ENCODE measurements around the gene IL37. TPM values are rescaled to one million over a fixed set of nuclear protein-coding genes. Genes with fewer than 3 reads are reported as not detected.
"Not testable (repeated sequence)": the region's sequence is repeated elsewhere in the genome, so short reads cannot be mapped to it uniquely, and the experiment has no call there.

IL37 gene
- total RNA-seq, 4 donors from 2014 or later, result 1.1 to 2.6 TPM; not detected in 2

DNA sequence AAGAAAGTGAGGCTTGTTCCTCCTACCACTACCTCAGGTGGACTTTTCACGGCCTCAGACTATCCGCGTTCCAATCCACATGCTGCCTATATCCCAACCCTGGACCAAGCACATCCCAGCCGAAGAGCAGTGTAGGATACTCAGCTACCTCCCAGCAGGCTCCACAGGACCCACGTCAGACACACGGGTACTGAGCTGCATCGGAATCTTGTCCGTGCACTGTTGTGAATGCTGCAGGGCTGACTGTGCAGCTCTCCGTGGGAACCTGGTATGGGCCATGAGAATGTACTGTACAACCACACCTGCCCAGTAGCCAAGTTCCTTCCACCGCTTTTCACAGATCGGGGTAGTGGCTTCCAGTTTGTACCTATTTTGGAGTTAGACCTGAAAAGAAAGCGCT lies 22.3 kb downstream of the IL37 start:
- no peak for DNase-seq
- intact Hi-C loops (cut with DNase I; ENCODE audit: low total_unique reads) (no loop called here), in situ Hi-C loops (cut with MboI; ENCODE audit: low pct_ligation_motif_present in 1 of 4, low pct_unique_long_range_greater_than_20kb in 1 of 4, low sequenced_read_pairs in 3 of 4) (loop anchor here in 1 of 4 donors (25.0 kb wide), 1 partner anchor 321 kb away; no protein-coding TSS in a partner anchor)
- TF ChIP-seq EP300 (IDR thresholded peaks at IDR 0.05; ENCODE audit: low read depth) (no peak), POLR2A (IDR thresholded peaks at IDR 0.05) (no peak), POLR2AphosphoS5 (IDR thresholded peaks at IDR 0.05) (no peak)
- TF ChIP-seq, protein P1, sequence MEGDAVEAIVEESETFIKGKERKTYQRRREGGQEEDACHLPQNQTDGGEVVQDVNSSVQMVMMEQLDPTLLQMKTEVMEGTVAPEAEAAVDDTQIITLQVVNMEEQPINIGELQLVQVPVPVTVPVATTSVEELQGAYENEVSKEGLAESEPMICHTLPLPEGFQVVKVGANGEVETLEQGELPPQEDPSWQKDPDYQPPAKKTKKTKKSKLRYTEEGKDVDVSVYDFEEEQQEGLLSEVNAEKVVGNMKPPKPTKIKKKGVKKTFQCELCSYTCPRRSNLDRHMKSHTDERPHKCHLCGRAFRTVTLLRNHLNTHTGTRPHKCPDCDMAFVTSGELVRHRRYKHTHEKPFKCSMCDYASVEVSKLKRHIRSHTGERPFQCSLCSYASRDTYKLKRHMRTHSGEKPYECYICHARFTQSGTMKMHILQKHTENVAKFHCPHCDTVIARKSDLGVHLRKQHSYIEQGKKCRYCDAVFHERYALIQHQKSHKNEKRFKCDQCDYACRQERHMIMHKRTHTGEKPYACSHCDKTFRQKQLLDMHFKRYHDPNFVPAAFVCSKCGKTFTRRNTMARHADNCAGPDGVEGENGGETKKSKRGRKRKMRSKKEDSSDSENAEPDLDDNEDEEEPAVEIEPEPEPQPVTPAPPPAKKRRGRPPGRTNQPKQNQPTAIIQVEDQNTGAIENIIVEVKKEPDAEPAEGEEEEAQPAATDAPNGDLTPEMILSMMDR (IDR thresholded peaks at IDR 0.05), result no peak
- Histone ChIP-seq H3K4me3 (no peak overlapping the region), H3K36me3 (no peaks in the 10 kb centered on the region), H3K27me3 (no peaks in the 10 kb centered on the region), H3K27ac (no peak overlapping the region), H3K9me3 (no peaks in the 10 kb centered on the region), H3K4me1 (no peaks in the 10 kb centered on the region)
- 92% methylated on average over 12 of the region's 12 CpGs; no CpG with 5 or more reads in 1 of the 2 donors for WGBS, 2 donors (ENCODE audit: low coverage in 1 of 2)

DNA sequence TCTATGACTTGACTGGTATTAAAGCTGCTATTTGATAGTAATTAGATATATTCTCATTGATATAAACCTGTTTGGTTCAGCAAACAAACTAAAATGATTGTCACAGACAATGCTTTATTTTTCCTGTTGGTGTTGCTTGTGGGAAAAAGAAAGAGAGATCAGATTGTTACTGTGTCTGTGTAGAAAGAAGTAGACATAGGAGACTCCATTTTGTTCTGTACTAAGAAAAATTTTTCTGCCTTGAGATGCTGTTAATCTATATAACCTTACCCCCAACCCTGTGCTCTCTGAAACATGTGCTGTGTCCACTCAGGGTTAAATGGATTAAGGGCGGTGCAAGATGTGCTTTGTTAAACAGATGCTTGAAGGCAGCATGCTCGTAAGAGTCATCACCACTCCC lies 23.2 kb downstream of the IL37 start:
- H3K27ac ChIP-seq; DNase-seq; H3K4me1 ChIP-seq; intact Hi-C loops (cut with DNase I; ENCODE audit: low total_unique reads); H3K9me3 ChIP-seq; H3K27me3 ChIP-seq; H3K36me3 ChIP-seq; H3K4me3 ChIP-seq: not testable (repeated sequence)
- whole genome bisulfite sequencing, 2 donors (ENCODE audit: low coverage in 1 of 2), result 45% methylated on average over 2 of the region's 2 CpGs; no CpG with 5 or more reads in 1 of the 2 donors
- in situ Hi-C loops (cut with MboI; ENCODE audit: low pct_ligation_motif_present in 1 of 4, low pct_unique_long_range_greater_than_20kb in 1 of 4, low sequenced_read_pairs in 3 of 4), result loop anchor here in 1 of 4 donors (25.0 kb wide), 1 partner anchor 322 kb away; no protein-coding TSS in a partner anchor

DNA sequence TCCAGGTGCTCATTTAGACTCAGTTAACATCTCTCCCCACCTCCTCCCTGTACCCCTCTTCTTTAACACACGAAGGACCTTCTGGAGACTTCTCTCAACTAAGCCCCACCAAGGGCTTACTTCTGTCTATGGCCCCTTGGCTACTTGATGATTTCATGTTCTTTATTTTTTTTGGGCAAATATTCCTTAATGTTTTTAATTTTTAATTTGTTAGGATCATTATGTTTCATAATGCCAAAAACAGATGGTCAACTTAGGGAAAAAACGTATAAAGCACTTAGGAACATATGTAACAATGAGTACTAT lies 25.9 kb downstream of the IL37 start:
- DNase-seq, result no peak
- Histone ChIP-seq H3K4me1 (peaks cover 0 to 12% (median 4%) of the 10 kb centered on the region in 4 donors), H3K9me3 (no peaks in the 10 kb centered on the region), H3K4me3 (no peak overlapping the region), H3K27me3 (no peaks in the 10 kb centered on the region), H3K27ac (no peak overlapping the region), H3K36me3 (no peaks in the 10 kb centered on the region)
- intact Hi-C loops (cut with DNase I; ENCODE audit: low total_unique reads) (no loop called here), in situ Hi-C loops (cut with MboI; ENCODE audit: low pct_ligation_motif_present in 1 of 4, low pct_unique_long_range_greater_than_20kb in 1 of 4, low sequenced_read_pairs in 3 of 4) (loop anchor here in 2 of 4 donors (5.0 to 25.0 kb wide), 2 partner anchors 185 to 325 kb away; no protein-coding TSS in a partner anchor)
- TF ChIP-seq EP300 (IDR thresholded peaks at IDR 0.05; ENCODE audit: low read depth) (no peak), POLR2A (IDR thresholded peaks at IDR 0.05) (no peak), POLR2AphosphoS5 (IDR thresholded peaks at IDR 0.05) (no peak)
- TF ChIP-seq, protein P1 (IDR thresholded peaks at IDR 0.05), result no peak
- 73 to 82% methylated on average over 1 to 2 of the region's 2 CpGs for WGBS, 2 donors (ENCODE audit: low coverage in 1 of 2)

DNA sequence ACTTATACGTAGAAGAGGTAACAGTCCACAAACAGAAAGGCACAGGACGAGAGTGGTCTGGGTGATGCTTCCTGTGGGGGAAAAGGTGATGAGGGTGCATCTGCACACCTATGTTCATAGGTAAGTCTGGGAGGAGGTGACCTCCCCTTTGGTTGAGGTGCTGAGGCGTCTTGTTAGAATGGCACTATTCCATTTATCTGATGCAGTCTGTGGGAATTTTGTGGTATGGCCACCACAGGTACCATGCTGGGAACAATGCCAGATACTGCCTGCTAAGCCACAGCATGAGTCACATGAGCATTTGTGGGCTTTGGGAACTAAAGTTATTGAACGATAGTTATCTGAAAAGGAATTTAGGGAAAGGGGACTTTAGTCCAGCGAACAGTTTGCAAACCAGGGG lies 27.9 kb downstream of the IL37 start:
- intact Hi-C loops (cut with DNase I; ENCODE audit: low total_unique reads) (no loop called here), in situ Hi-C loops (cut with MboI; ENCODE audit: low pct_ligation_motif_present in 1 of 4, low pct_unique_long_range_greater_than_20kb in 1 of 4, low sequenced_read_pairs in 3 of 4) (loop anchor here in 2 of 4 donors (5.0 to 25.0 kb wide), 2 partner anchors 187 to 327 kb away; no protein-coding TSS in a partner anchor)
- TF ChIP-seq POLR2AphosphoS5 (IDR thresholded peaks at IDR 0.05) (no peak), EP300 (IDR thresholded peaks at IDR 0.05; ENCODE audit: low read depth) (no peak), POLR2A (IDR thresholded peaks at IDR 0.05) (no peak)
- TF ChIP-seq, protein P1 (IDR thresholded peaks at IDR 0.05), result no peak
- no peaks in the 10 kb centered on the region for H3K27me3 ChIP-seq
- WGBS, 2 donors (ENCODE audit: low coverage in 1 of 2), result 79% methylated on average over 5 of the region's 5 CpGs
- no peak overlapping the region for H3K4me3 ChIP-seq
- H3K27ac ChIP-seq, result no peak overlapping the region
- peaks cover 0 to 13% (median 7%) of the 10 kb centered on the region in 4 donors for H3K4me1 ChIP-seq
- H3K36me3 ChIP-seq, result no peaks in the 10 kb centered on the region
- H3K9me3 ChIP-seq, result no peaks in the 10 kb centered on the region
- no peak for DNase-seq

DNA sequence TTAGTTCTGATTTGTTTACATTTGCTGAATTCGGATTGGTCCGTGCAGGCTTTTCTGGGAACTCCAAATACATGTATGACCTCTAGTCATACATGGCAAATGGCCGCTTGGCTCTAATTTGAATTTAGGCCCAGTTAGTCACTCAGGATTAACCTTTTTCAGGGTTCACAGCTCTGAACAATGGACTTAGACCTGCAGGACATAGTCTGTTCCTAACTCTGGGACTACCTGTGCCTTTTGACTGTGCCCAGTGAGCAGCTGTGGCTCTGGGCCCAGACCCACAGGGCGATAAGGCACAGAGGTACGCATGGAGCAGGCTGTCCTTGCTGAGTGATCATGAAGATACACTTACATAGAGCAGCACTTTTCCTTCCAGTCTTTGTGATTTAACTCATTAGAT lies 28.5 kb downstream of the IL37 start:
- intact Hi-C loops (cut with DNase I; ENCODE audit: low total_unique reads) (no loop called here), in situ Hi-C loops (cut with MboI; ENCODE audit: low pct_ligation_motif_present in 1 of 4, low pct_unique_long_range_greater_than_20kb in 1 of 4, low sequenced_read_pairs in 3 of 4) (loop anchor here in 2 of 4 donors (5.0 to 25.0 kb wide), 2 partner anchors 187 to 327 kb away; no protein-coding TSS in a partner anchor)
- Histone ChIP-seq H3K27me3 (no peaks in the 10 kb centered on the region), H3K9me3 (no peaks in the 10 kb centered on the region), H3K4me3 (no peak overlapping the region), H3K4me1 (peaks cover 0 to 13% (median 7%) of the 10 kb centered on the region in 4 donors), H3K27ac (no peak overlapping the region), H3K36me3 (no peaks in the 10 kb centered on the region)
- TF ChIP-seq EP300 (IDR thresholded peaks at IDR 0.05; ENCODE audit: low read depth) (no peak), POLR2AphosphoS5 (IDR thresholded peaks at IDR 0.05) (no peak), POLR2A (IDR thresholded peaks at IDR 0.05) (no peak)
- TF ChIP-seq, protein P1 (IDR thresholded peaks at IDR 0.05), result no peak
- DNase-seq, result no peak
- 77 to 79% methylated on average over 4 to 5 of the region's 5 CpGs for WGBS, 2 donors (ENCODE audit: low coverage in 1 of 2)
